ENCODE measurements around the gene NPHP3. TPM values are rescaled to one million over a fixed set of nuclear protein-coding genes. Genes with fewer than 3 reads are reported as not detected.

The NPHP3 gene, protein sequence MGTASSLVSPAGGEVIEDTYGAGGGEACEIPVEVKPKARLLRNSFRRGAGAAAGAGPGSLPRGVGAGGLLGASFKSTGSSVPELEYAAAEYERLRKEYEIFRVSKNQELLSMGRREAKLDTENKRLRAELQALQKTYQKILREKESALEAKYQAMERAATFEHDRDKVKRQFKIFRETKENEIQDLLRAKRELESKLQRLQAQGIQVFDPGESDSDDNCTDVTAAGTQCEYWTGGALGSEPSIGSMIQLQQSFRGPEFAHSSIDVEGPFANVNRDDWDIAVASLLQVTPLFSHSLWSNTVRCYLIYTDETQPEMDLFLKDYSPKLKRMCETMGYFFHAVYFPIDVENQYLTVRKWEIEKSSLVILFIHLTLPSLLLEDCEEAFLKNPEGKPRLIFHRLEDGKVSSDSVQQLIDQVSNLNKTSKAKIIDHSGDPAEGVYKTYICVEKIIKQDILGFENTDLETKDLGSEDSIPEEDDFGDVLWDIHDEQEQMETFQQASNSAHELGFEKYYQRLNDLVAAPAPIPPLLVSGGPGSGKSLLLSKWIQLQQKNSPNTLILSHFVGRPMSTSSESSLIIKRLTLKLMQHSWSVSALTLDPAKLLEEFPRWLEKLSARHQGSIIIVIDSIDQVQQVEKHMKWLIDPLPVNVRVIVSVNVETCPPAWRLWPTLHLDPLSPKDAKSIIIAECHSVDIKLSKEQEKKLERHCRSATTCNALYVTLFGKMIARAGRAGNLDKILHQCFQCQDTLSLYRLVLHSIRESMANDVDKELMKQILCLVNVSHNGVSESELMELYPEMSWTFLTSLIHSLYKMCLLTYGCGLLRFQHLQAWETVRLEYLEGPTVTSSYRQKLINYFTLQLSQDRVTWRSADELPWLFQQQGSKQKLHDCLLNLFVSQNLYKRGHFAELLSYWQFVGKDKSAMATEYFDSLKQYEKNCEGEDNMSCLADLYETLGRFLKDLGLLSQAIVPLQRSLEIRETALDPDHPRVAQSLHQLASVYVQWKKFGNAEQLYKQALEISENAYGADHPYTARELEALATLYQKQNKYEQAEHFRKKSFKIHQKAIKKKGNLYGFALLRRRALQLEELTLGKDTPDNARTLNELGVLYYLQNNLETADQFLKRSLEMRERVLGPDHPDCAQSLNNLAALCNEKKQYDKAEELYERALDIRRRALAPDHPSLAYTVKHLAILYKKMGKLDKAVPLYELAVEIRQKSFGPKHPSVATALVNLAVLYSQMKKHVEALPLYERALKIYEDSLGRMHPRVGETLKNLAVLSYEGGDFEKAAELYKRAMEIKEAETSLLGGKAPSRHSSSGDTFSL (N-terminal part only)
- total RNA-seq (47.8 and 48.7 TPM in 2 replicates), polyA plus RNA-seq (18.4 and 29.3 TPM in 2 replicates), polyA minus RNA-seq (15.9 and 24.0 TPM in 2 replicates)
- total RNA-seq (2013), result 28.7 TPM

- peaks cover 4% of the 10 kb centered on the region for H3K27me3 Mint-ChIP-seq
- CTCF ChIA-PET, result interaction anchor here (1.7 to 2.5 kb wide), 2 partner anchors 702 to 857 kb away, joined by 6 to 10 read pairs; no protein-coding TSS in a partner anchor
- peak; percentile 93 for DNase-seq
- intact Hi-C loops (cut with micrococcal nuclease), result loop anchor here (1.0 to 10.0 kb wide), 7 partner anchors 63 to 1764 kb away; partner anchors contain the start of genes ACAD11, CDV3, CEP63 and DNAJC13
- Histone ChIP-seq H3K27ac (ENCODE audit: low read length in 2 of 2) (peak within 1 kb of the TSS; percentile 54 to 65), H3K79me2 (ENCODE audit: control insufficient read depth, insufficient read depth, low read length) (peaks cover 16% of the 10 kb centered on the region), H3K9ac (ENCODE audit: low read length) (peak within 1 kb of the TSS; percentile 83), H3K4me2 (replicated peaks; ENCODE audit: low read depth, low read length, poor library complexity, severe bottlenecking) (peak within 1 kb of the TSS; percentile 91), H3K4me3 (ENCODE audit: control extremely low read depth in 1 of 5, extremely low read depth in 1 of 5, insufficient read depth in 1 of 5, low read depth in 2 of 5, low read length in 4 of 5) (peak within 1 kb of the TSS; percentile 51 to 93 (median 69)), H2AFZ (ENCODE audit: insufficient read depth, low read depth, low read length, poor library complexity, severe bottlenecking) (peak within 1 kb of the TSS; percentile 92), H3K27me3 (replicated peaks in 1 of 4; ENCODE audit: control extremely low read depth in 1 of 4, control insufficient read depth in 3 of 4, insufficient read depth in 4 of 4, low read length in 3 of 4) (no peaks in the 10 kb centered on the region), H4K20me1 (ENCODE audit: control insufficient read depth, insufficient read depth, low read length, poor library complexity, severe bottlenecking) (no peaks in the 10 kb centered on the region), H3K36me3 (replicated peaks in 1 of 2; ENCODE audit: control extremely low read depth in 1 of 2, control insufficient read depth in 1 of 2, extremely low read depth in 1 of 2, insufficient read depth in 2 of 2, low read length in 1 of 2) (peaks cover 0 to 6% of the 10 kb centered on the region in 2 experiments), H3K4me1 (ENCODE audit: control insufficient read depth in 2 of 2, insufficient read depth in 2 of 2, low read length in 2 of 2) (peaks cover 17 to 20% of the 10 kb centered on the region in 2 donors), H3K9me3 (ENCODE audit: control extremely low read depth in 1 of 3, control insufficient read depth in 2 of 3, insufficient read depth in 1 of 3, low read length in 2 of 3) (no peaks in the 10 kb centered on the region)
- POLR2A ChIA-PET, result interaction anchor here (1.0 kb wide), 1 partner anchor 852 kb away, joined by 7 read pairs; the partner anchor contains the start of gene CDV3
- WGBS (ENCODE audit: insufficient coverage), result 1% methylated on average over 59 of the region's 96 CpGs
- TF ChIP-seq, protein P1, sequence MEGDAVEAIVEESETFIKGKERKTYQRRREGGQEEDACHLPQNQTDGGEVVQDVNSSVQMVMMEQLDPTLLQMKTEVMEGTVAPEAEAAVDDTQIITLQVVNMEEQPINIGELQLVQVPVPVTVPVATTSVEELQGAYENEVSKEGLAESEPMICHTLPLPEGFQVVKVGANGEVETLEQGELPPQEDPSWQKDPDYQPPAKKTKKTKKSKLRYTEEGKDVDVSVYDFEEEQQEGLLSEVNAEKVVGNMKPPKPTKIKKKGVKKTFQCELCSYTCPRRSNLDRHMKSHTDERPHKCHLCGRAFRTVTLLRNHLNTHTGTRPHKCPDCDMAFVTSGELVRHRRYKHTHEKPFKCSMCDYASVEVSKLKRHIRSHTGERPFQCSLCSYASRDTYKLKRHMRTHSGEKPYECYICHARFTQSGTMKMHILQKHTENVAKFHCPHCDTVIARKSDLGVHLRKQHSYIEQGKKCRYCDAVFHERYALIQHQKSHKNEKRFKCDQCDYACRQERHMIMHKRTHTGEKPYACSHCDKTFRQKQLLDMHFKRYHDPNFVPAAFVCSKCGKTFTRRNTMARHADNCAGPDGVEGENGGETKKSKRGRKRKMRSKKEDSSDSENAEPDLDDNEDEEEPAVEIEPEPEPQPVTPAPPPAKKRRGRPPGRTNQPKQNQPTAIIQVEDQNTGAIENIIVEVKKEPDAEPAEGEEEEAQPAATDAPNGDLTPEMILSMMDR (IDR thresholded peaks at IDR 0.05), result no peak
- no peak for TF ChIP-seq EZH2 (IDR thresholded peaks at IDR 0.05; ENCODE audit: borderline replicate concordance, insufficient read depth, low read depth, low read length, poor library complexity, severe bottlenecking)
- peak within 1 kb of the TSS; percentile 92 for H3K4me3 Mint-ChIP-seq
- ATAC-seq (ENCODE audit: low read depth), result peak; percentile 79
- H3K27ac Mint-ChIP-seq, result peak within 1 kb of the TSS; percentile 93
- peaks cover 31% of the 10 kb centered on the region for H3K4me1 Mint-ChIP-seq
- no peaks in the 10 kb centered on the region for H3K9me3 Mint-ChIP-seq (ENCODE audit: insufficient read depth)
Observed at GRCh38 chr3:132722165-132723023, at the start of gene NPHP3. TSS of gene NPHP3 (minus strand) at chr3:132722409. CDS start at chr3:132722355, 54 bp downstream.

Measured in B cell (primary cell).